ENCODE measurements around the gene TMEM19. TPM values are rescaled to one million over a fixed set of nuclear protein-coding genes. Genes with fewer than 3 reads are reported as not detected.

The TMEM19 gene
- total RNA-seq, 1 experiment from 2014 or later = 18.9 TPM

GRCh38 chr12:71636704-71637115, 49.2 kb upstream of the TMEM19 start (continued):
- TF ChIP-seq SP1 (IDR thresholded peaks at IDR 0.05; ENCODE audit: low read depth) (no peak), TCF7L2 (IDR thresholded peaks at IDR 0.05; ENCODE audit: borderline replicate concordance, extremely low read depth, insufficient read depth, insufficient read length) (no peak), POLR2AphosphoS5 (IDR thresholded peaks at IDR 0.05; ENCODE audit: low read depth, low read length) (no peak), EGR1 (IDR thresholded peaks at IDR 0.05; ENCODE audit: low read depth) (no peak), FOSL1 (IDR thresholded peaks at IDR 0.05; ENCODE audit: low read depth) (no peak)

- POLR2A ChIA-PET = no interaction called here
- H3K9me2 ChIP-seq (ENCODE audit: insufficient read depth) = no peaks in the 10 kb centered on the region
- no peak overlapping the region for H3K4me2 ChIP-seq (ENCODE audit: low read length)
- no peak overlapping the region for H3K27ac ChIP-seq (ENCODE audit: low read depth, low read length)
- peaks cover 44 to 55% of the 10 kb centered on the region in 2 experiments for H3K36me3 ChIP-seq (ENCODE audit: control insufficient read depth in 1 of 2, insufficient read depth in 2 of 2, low read length in 2 of 2)
- peaks cover 4% of the 10 kb centered on the region; the same call in 1 of the 2 replicates for H4K20me1 ChIP-seq (ENCODE audit: insufficient read depth)
- peaks cover 0 to 4% of the 10 kb centered on the region in 2 experiments; a peak in 1 of 4 replicates for H3K4me1 ChIP-seq (ENCODE audit: control insufficient read depth in 1 of 2, insufficient read depth in 2 of 2, low read length in 2 of 2)
- peaks cover 52% of the 10 kb centered on the region for H3K79me2 ChIP-seq (ENCODE audit: insufficient read depth, low read length)
- H3K27me3 ChIP-seq (ENCODE audit: insufficient read depth, low read length) = no peaks in the 10 kb centered on the region
- H3K9ac ChIP-seq (ENCODE audit: low read length) = no peak overlapping the region
- CTCF ChIA-PET = interaction anchor here (3.3 kb wide), 1 partner anchor 108 kb away, joined by 39 read pairs; no protein-coding TSS in a partner anchor
- H3K9me3 ChIP-seq (ENCODE audit: control insufficient read depth in 1 of 2, insufficient read depth in 1 of 2, low read depth in 1 of 2, low read length in 2 of 2) = no peaks in the 10 kb centered on the region
- ATAC-seq (no peak), DNase-seq (ENCODE audit: low read depth, low spot score) (no peak)
- no peak overlapping the region for H2AFZ ChIP-seq (ENCODE audit: low read depth, low read length, poor library complexity, severe bottlenecking)
- RAD21 ChIA-PET (ENCODE audit: low non-redundant PET in 1 of 2, low total read pairs in 2 of 2, uncharacterized antibody in 2 of 2, unreplicated experiment in 2 of 2) = no interaction called here
- intact Hi-C loops (cut with micrococcal nuclease) = loop anchor here (2.0 kb wide), 1 partner anchor 108 kb away; no protein-coding TSS in a partner anchor
- no peak overlapping the region for H3K4me3 ChIP-seq (replicated peaks in 1 of 2; ENCODE audit: low read depth in 1 of 2, low read length in 2 of 2)
- no peak for TF ChIP-seq JUND (IDR thresholded peaks at IDR 0.05)
- TF ChIP-seq, protein P1, sequence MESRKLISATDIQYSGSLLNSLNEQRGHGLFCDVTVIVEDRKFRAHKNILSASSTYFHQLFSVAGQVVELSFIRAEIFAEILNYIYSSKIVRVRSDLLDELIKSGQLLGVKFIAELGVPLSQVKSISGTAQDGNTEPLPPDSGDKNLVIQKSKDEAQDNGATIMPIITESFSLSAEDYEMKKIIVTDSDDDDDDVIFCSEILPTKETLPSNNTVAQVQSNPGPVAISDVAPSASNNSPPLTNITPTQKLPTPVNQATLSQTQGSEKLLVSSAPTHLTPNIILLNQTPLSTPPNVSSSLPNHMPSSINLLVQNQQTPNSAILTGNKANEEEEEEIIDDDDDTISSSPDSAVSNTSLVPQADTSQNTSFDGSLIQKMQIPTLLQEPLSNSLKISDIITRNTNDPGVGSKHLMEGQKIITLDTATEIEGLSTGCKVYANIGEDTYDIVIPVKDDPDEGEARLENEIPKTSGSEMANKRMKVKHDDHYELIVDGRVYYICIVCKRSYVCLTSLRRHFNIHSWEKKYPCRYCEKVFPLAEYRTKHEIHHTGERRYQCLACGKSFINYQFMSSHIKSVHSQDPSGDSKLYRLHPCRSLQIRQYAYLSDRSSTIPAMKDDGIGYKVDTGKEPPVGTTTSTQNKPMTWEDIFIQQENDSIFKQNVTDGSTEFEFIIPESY (IDR thresholded peaks at IDR 0.05; ENCODE audit: extremely low read depth, insufficient replicate concordance, low read length) = no peak
- no peak for TF ChIP-seq POLR2AphosphoS5 (IDR thresholded peaks at IDR 0.05; ENCODE audit: low read depth, low read length)
- TF ChIP-seq ATF3 (IDR thresholded peaks at IDR 0.05) = no peak
- no peak for TF ChIP-seq ZFX (IDR thresholded peaks at IDR 0.05)
- no peak for TF ChIP-seq ELF1 (IDR thresholded peaks at IDR 0.05; ENCODE audit: borderline replicate concordance, low read depth)
- TF ChIP-seq REST (IDR thresholded peaks at IDR 0.05; ENCODE audit: low read depth) = no peak
- TF ChIP-seq SRF (IDR thresholded peaks at IDR 0.05; ENCODE audit: low read depth) = no peak
- no peak for TF ChIP-seq TCF7L2 (IDR thresholded peaks at IDR 0.05; ENCODE audit: borderline replicate concordance, extremely low read depth, insufficient read depth, insufficient read length)
- TF ChIP-seq, protein P2, sequence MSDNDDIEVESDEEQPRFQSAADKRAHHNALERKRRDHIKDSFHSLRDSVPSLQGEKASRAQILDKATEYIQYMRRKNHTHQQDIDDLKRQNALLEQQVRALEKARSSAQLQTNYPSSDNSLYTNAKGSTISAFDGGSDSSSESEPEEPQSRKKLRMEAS (IDR thresholded peaks at IDR 0.05) = no peak
- no peak for TF ChIP-seq RAD21 (IDR thresholded peaks at IDR 0.05; ENCODE audit: low read depth)
- no peak for TF ChIP-seq SP1 (IDR thresholded peaks at IDR 0.05; ENCODE audit: low read depth)
- TF ChIP-seq FOSL1 (IDR thresholded peaks at IDR 0.05; ENCODE audit: low read depth) = no peak
- no peak for TF ChIP-seq EGR1 (IDR thresholded peaks at IDR 0.05; ENCODE audit: low read depth)
- TF ChIP-seq EZH2phosphoT487 (IDR thresholded peaks at IDR 0.05; ENCODE audit: borderline replicate concordance) = no peak
- TF ChIP-seq POLR2A (IDR thresholded peaks at IDR 0.05; ENCODE audit: borderline replicate concordance, extremely low read depth, insufficient read depth, insufficient read length) = no peak
- TF ChIP-seq EZH2 (IDR thresholded peaks at IDR 0.05) = no peak
- no TSS peak for BruUV-seq (replicated peaks)
Observed at GRCh38 chr12:71638499-71638898, 47.4 kb upstream of the TMEM19 start.
